ENCODE measurements around the gene DENND11.

GRCh38 chr7:141659501-141659900 lies 42.5 kb downstream of the DENND11 start:
- TF ChIP-seq CTCF (IDR thresholded peaks at IDR 0.05) (no peak), EP300 (IDR thresholded peaks at IDR 0.05) (no peak), POLR2A (IDR thresholded peaks at IDR 0.05) (no peak)
